ENCODE results near the gene POLD2.
A peak's percentile ranks its signal among the peaks of the same experiment; 100 is the strongest.

Gene POLD2

DNA sequence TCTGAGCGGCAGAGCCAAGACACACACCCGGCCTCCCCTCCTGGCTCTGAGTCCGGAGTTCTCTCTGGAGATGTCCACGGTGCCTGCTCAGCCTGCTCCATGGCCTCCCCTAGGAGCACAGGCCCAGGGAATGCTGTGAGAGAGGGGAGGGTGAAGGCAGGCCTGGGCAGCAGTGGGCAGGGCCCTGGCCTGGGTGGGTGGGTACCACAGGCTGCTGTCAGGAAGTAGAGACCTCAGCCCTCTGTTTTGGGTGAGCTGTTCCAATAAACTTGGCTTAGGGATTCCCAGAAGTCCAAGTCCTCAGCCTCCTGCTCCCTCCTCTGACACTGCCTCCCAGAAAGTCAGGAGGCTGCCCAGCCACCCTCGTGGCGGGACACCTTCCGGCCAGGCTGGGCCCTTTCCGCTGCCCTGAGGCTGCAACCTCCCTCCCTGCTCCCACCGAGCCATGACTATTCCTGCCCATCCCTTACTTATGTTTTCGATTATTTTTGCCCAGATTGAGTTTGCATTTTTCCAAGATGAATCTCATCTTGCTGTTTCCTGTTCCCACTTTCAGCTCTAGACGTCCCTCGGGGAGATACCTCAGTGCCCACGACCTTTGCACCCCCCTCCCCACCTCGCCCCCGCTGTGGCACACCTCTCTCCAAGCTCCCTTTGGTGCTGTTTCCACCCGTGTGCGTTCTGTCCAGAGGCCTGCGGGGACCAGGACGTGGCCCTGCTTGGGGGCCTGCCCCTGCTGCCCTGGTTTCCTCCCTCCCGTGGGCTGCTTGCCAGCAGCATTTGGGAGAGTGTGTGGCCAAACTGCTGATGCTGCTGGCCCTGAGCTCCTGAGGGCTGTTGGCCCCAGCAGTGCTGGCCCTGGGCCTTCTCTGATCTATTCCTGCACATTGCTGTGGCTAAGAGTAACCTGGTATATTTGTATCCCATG lies 35.2 kb downstream of the POLD2 start:
- H3K4me3 ChIP-seq (ENCODE audit: low read depth, low read length): no peak overlapping the region
- TF ChIP-seq, protein P1, sequence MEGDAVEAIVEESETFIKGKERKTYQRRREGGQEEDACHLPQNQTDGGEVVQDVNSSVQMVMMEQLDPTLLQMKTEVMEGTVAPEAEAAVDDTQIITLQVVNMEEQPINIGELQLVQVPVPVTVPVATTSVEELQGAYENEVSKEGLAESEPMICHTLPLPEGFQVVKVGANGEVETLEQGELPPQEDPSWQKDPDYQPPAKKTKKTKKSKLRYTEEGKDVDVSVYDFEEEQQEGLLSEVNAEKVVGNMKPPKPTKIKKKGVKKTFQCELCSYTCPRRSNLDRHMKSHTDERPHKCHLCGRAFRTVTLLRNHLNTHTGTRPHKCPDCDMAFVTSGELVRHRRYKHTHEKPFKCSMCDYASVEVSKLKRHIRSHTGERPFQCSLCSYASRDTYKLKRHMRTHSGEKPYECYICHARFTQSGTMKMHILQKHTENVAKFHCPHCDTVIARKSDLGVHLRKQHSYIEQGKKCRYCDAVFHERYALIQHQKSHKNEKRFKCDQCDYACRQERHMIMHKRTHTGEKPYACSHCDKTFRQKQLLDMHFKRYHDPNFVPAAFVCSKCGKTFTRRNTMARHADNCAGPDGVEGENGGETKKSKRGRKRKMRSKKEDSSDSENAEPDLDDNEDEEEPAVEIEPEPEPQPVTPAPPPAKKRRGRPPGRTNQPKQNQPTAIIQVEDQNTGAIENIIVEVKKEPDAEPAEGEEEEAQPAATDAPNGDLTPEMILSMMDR (IDR thresholded peaks at IDR 0.05; ENCODE audit: control insufficient read depth, extremely low read depth, insufficient read depth): no peak
- no peak for DNase-seq (ENCODE audit: low read depth)

DNA sequence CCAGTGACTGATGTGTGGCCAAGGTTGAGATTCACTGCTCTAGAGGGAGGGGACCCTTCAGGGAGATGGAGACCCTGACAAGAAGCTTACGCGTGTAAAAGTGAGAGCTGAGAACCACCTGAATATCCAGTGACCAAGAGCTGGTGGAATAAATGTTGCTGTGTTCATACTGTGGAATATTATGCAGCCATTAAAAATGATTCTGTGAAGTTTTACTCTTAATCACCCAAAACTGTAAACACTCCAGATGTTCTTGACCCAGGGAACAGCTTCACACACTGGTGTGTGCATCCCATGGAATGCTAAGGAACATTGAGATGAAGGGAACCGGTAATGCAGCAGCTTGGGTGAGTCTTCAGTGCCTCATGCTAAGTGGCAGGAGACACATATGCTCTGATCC lies 36.7 kb downstream of the POLD2 start:
- no peak for DNase-seq (ENCODE audit: low read depth)
- H3K4me3 ChIP-seq (ENCODE audit: low read depth, low read length): no peak overlapping the region
- TF ChIP-seq, protein P1 (IDR thresholded peaks at IDR 0.05; ENCODE audit: control insufficient read depth, extremely low read depth, insufficient read depth): no peak

DNA sequence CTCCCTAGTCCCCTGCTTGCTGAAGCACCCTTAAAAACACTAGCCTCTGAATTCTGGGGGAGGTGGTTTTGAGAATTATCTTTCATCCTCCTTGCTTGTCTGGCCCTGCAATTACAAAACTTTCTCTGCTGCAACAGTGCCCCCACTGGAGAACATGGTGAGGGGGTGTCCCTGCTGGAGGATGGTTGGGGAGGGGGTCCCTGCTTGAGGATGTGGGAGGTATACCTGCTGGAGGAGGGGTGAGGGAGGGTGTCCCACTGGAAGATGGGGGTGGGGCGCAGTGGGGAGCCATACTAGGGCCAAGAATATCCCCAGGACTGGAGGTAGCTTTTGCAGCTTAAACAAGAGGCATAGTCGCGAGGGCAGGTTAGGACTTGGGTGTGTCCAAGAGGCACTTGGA lies 37.8 kb downstream of the POLD2 start:
- no peak for DNase-seq (ENCODE audit: low read depth)
- no peak overlapping the region for H3K4me3 ChIP-seq (ENCODE audit: low read depth, low read length)
- TF ChIP-seq, protein P1 (IDR thresholded peaks at IDR 0.05; ENCODE audit: control insufficient read depth, extremely low read depth, insufficient read depth): no peak

DNA sequence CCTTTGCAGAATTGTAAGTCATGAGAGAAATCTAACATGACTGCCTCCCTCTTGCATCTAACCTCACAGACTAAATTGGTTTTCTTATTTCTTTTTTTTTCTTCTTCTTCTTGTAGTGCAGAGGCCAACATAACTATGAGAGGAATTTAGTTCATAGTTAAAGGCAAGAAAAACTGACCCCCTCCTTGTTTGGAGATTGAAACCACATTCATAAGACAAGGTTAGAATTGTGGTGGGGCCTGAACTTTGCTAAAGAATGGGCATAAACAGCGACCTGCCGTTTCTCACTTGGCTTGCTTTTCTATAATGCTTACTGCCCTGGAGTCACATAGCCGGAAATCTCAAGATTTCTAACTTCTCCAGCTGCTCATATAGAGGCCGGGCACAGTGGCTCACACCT lies 38.6 kb downstream of the POLD2 start:
- DNase-seq (ENCODE audit: low read depth): no peak
- no peak overlapping the region for H3K4me3 ChIP-seq (ENCODE audit: low read depth, low read length)
- TF ChIP-seq, protein P1 (IDR thresholded peaks at IDR 0.05; ENCODE audit: control insufficient read depth, extremely low read depth, insufficient read depth): no peak

DNA sequence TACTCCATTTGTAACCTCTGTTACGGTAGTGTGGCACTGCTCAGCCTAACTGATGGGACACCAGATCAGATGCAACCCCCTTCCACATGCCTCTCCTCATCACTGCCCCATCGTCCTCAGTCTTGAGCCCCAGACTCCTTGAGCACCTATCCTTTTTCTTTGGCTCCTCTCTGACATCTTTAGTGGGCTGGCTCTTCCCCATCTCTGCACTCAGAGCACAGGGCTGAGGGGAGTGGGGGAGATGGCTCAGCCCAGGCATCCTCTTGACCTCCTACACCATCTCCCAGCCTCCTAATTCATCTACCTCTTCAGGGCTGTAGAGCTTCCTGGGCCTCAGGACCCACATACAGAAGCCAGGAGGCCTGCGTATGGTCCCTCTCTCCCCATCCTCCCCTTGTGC lies 39.6 kb downstream of the POLD2 start:
- DNase-seq (ENCODE audit: low read depth): no peak
- H3K4me3 ChIP-seq (ENCODE audit: low read depth, low read length): no peak overlapping the region
- TF ChIP-seq, protein P1 (IDR thresholded peaks at IDR 0.05; ENCODE audit: control insufficient read depth, extremely low read depth, insufficient read depth): no peak

DNA sequence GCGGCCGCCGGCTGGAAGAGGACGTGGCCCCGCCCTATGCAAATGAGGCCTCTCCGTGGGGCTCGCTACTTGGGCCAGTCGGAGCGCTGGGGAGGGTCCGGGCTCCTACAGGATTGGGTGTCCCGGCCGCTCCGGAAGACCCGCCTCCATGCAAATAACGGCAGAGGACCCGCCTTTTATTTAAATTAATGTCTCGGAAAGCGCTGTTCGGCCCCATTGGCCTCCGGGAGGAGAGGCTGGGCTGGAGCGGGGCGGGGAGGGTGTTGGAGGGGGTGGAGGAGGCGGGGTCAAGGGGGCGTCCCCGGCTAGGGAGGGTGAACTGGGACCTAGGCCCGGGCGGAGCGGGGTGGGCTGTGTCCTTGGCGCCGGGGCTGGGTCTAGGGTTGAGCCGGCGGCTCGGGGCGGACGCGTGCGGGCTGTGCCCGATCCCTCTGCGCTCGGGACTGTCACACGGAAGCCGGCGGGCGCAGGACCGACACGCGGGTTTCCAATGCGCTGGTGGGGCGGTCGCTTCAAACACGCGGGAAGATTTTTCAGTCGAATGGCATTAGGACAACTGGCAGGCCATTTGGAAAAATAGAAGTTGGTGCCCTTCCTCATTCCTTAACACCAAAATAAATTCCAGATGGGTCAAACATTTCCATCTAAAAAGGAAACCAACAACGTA lies 40.7 kb downstream of the POLD2 start:
- peak overlapping the region; percentile 81 for H3K4me3 ChIP-seq (ENCODE audit: low read depth, low read length)
- peak; percentile 96 for DNase-seq (ENCODE audit: low read depth)
- TF ChIP-seq, protein P1 (IDR thresholded peaks at IDR 0.05; ENCODE audit: control insufficient read depth, extremely low read depth, insufficient read depth): no peak

Measured in LNCaP clone FGC (cell line).